ENCODE measurements around the gene CMTM8.

Gene CMTM8

DNA sequence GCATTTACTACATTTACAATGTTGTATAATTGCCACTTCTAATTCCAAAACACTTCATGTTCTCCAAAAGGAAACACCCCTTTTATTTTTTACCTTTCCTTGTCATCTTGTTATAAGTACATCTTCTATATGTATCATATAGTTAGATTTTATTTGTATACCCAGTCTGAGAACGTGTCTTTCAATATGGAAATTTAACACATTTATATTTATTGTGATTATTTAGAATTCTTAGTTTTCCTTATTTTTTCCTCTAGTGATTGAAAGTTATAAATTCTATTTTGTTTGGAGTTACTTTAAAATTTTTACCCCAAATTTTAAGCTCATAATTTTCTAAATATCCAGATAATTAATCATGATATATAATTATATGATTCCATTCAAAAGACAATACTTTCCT is 15.8 kb downstream of the CMTM8 start:
- H3K4me2 ChIP-seq (ENCODE audit: low read length, poor library complexity, severe bottlenecking): no peak overlapping the region
- H4K8ac ChIP-seq (ENCODE audit: low read length): no peak overlapping the region
- no peak overlapping the region for H2AFZ ChIP-seq (ENCODE audit: low read depth, low read length)
- no peak overlapping the region for H3K4me3 ChIP-seq (ENCODE audit: insufficient read depth in 1 of 2, low read depth in 1 of 2, low read length in 2 of 2)
- H3K79me1 ChIP-seq (replicated peaks; ENCODE audit: low read length, poor library complexity, severe bottlenecking): peaks cover 10% of the 10 kb centered on the region
- WGBS: no CpG with 5 or more reads among the region's 1 CpG
- H3K9me3 ChIP-seq (ENCODE audit: control insufficient read depth, low read length): peaks cover 3% of the 10 kb centered on the region
- no peak overlapping the region for H4K91ac ChIP-seq (ENCODE audit: low read length)
- H2BK5ac ChIP-seq (ENCODE audit: low read depth, low read length, poor library complexity, severe bottlenecking): no peak overlapping the region
- H2BK120ac ChIP-seq (ENCODE audit: low read depth, low read length): no peak overlapping the region
- no peak overlapping the region for H2BK15ac ChIP-seq (ENCODE audit: low read depth, poor library complexity, severe bottlenecking)
- no peaks in the 10 kb centered on the region for H3K27me3 ChIP-seq (ENCODE audit: control insufficient read depth in 1 of 2, insufficient read depth in 1 of 2, low read length in 2 of 2)
- H3K27ac ChIP-seq (ENCODE audit: low read length, poor library complexity, severe bottlenecking): no peak overlapping the region
- no peak overlapping the region for H3K14ac ChIP-seq (ENCODE audit: low read length in 2 of 2)
- no peak for DNase-seq
- H2BK12ac ChIP-seq (ENCODE audit: low read length in 2 of 2): no peak overlapping the region
- no peaks in the 10 kb centered on the region for H3K4me1 ChIP-seq (ENCODE audit: control insufficient read depth, insufficient read depth, low read depth, low read length)
- H2AK5ac ChIP-seq (ENCODE audit: low read length, severe bottlenecking): no peak overlapping the region
- H3K18ac ChIP-seq (ENCODE audit: low read depth in 1 of 2, low read length in 2 of 2): no peak overlapping the region
- no peak overlapping the region for H3K9ac ChIP-seq (ENCODE audit: low read length)
- H3K36me3 ChIP-seq (ENCODE audit: control insufficient read depth in 1 of 2, insufficient read depth in 2 of 2, low read depth in 1 of 2, low read length in 2 of 2): no peaks in the 10 kb centered on the region
- H3K4ac ChIP-seq (ENCODE audit: low read depth in 1 of 2, low read length in 2 of 2): no peak overlapping the region
- H3K23ac ChIP-seq (ENCODE audit: low read length in 2 of 2): no peak overlapping the region

DNA sequence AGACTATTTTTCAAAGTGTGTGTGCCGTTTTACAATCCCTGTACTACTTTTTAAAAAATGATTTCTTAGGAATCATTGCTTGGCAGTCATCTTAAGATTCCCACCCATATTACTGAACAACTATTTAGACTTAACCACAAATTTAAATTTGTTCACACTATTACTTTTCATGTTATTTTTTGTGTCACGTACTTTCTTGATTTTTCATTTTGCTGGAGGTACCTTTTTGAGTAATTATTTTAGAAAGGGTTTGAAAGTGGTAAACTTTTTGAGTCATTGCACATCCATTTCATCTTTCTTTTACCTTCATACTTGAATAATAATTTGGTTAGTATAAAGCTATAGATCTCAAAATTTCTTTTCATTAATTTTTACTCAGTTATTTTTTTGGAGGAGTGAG is 16.9 kb downstream of the CMTM8 start:
- H3K23ac ChIP-seq (ENCODE audit: low read length in 2 of 2): no peak overlapping the region
- no peak overlapping the region for H2BK12ac ChIP-seq (ENCODE audit: low read length in 2 of 2)
- no peak for DNase-seq
- H2AFZ ChIP-seq (ENCODE audit: low read depth, low read length): no peak overlapping the region
- no peak overlapping the region for H3K4ac ChIP-seq (ENCODE audit: low read depth in 1 of 2, low read length in 2 of 2)
- H3K27ac ChIP-seq (ENCODE audit: low read length, poor library complexity, severe bottlenecking): no peak overlapping the region
- peaks cover 10% of the 10 kb centered on the region for H3K79me1 ChIP-seq (replicated peaks; ENCODE audit: low read length, poor library complexity, severe bottlenecking)
- no peak overlapping the region for H2AK5ac ChIP-seq (ENCODE audit: low read length, severe bottlenecking)
- WGBS: 95% methylated on average over 1 of the region's 2 CpGs
- no peak overlapping the region for H4K8ac ChIP-seq (ENCODE audit: low read length)
- H3K4me3 ChIP-seq (ENCODE audit: insufficient read depth in 1 of 2, low read depth in 1 of 2, low read length in 2 of 2): no peak overlapping the region
- H3K9ac ChIP-seq (ENCODE audit: low read length): no peak overlapping the region
- H3K4me2 ChIP-seq (ENCODE audit: low read length, poor library complexity, severe bottlenecking): no peak overlapping the region
- H3K14ac ChIP-seq (ENCODE audit: low read length in 2 of 2): no peak overlapping the region
- H2BK5ac ChIP-seq (ENCODE audit: low read depth, low read length, poor library complexity, severe bottlenecking): no peak overlapping the region
- no peak overlapping the region for H2BK120ac ChIP-seq (ENCODE audit: low read depth, low read length)
- H4K91ac ChIP-seq (ENCODE audit: low read length): no peak overlapping the region
- H3K27me3 ChIP-seq (ENCODE audit: control insufficient read depth in 1 of 2, insufficient read depth in 1 of 2, low read length in 2 of 2): no peaks in the 10 kb centered on the region
- no peak overlapping the region for H2BK15ac ChIP-seq (ENCODE audit: low read depth, poor library complexity, severe bottlenecking)
- peaks cover 3% of the 10 kb centered on the region for H3K9me3 ChIP-seq (ENCODE audit: control insufficient read depth, low read length)
- no peak overlapping the region for H3K18ac ChIP-seq (ENCODE audit: low read depth in 1 of 2, low read length in 2 of 2)
- H3K36me3 ChIP-seq (ENCODE audit: control insufficient read depth in 1 of 2, insufficient read depth in 2 of 2, low read depth in 1 of 2, low read length in 2 of 2): no peaks in the 10 kb centered on the region
- no peaks in the 10 kb centered on the region for H3K4me1 ChIP-seq (ENCODE audit: control insufficient read depth, insufficient read depth, low read depth, low read length)

DNA sequence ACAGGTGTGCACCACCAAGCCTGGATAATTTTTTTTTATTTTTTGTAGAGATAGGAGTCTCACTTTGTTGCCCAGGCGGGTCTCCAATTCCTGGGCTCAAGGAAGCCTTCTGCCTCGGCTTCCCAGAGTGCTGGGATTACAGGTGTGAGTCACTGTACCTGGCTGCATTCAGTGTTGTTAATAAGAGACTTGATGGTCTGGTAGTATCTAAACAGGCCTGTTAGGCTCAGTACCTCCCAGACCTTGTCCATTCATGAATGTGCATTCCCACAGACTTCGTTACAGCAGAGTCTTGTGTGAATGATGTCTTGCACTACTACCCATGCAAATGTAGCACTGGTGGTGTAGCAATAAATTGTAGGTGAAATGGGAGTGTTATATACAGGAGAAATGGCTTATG is 17.7 kb downstream of the CMTM8 start:
- Histone ChIP-seq H3K18ac (ENCODE audit: low read depth in 1 of 2, low read length in 2 of 2) (no peak overlapping the region), H2BK15ac (ENCODE audit: low read depth, poor library complexity, severe bottlenecking) (no peak overlapping the region), H3K23ac (ENCODE audit: low read length in 2 of 2) (no peak overlapping the region), H4K91ac (ENCODE audit: low read length) (no peak overlapping the region), H3K9ac (ENCODE audit: low read length) (no peak overlapping the region), H3K79me1 (replicated peaks; ENCODE audit: low read length, poor library complexity, severe bottlenecking) (peaks cover 10% of the 10 kb centered on the region), H4K8ac (ENCODE audit: low read length) (no peak overlapping the region), H3K14ac (ENCODE audit: low read length in 2 of 2) (no peak overlapping the region), H2AFZ (ENCODE audit: low read depth, low read length) (no peak overlapping the region), H3K36me3 (ENCODE audit: control insufficient read depth in 1 of 2, insufficient read depth in 2 of 2, low read depth in 1 of 2, low read length in 2 of 2) (no peaks in the 10 kb centered on the region), H3K4me3 (ENCODE audit: insufficient read depth in 1 of 2, low read depth in 1 of 2, low read length in 2 of 2) (no peak overlapping the region), H3K4me1 (ENCODE audit: control insufficient read depth, insufficient read depth, low read depth, low read length) (no peaks in the 10 kb centered on the region), H2AK5ac (ENCODE audit: low read length, severe bottlenecking) (no peak overlapping the region), H3K4me2 (ENCODE audit: low read length, poor library complexity, severe bottlenecking) (no peak overlapping the region), H2BK12ac (ENCODE audit: low read length in 2 of 2) (no peak overlapping the region), H2BK120ac (ENCODE audit: low read depth, low read length) (no peak overlapping the region), H3K27ac (ENCODE audit: low read length, poor library complexity, severe bottlenecking) (no peak overlapping the region), H3K4ac (ENCODE audit: low read depth in 1 of 2, low read length in 2 of 2) (no peak overlapping the region), H3K9me3 (ENCODE audit: control insufficient read depth, low read length) (peaks cover 3% of the 10 kb centered on the region), H2BK5ac (ENCODE audit: low read depth, low read length, poor library complexity, severe bottlenecking) (no peak overlapping the region), H3K27me3 (ENCODE audit: control insufficient read depth in 1 of 2, insufficient read depth in 1 of 2, low read length in 2 of 2) (no peaks in the 10 kb centered on the region)
- DNase-seq: no peak
- 84% methylated on average over 3 of the region's 3 CpGs for WGBS

DNA sequence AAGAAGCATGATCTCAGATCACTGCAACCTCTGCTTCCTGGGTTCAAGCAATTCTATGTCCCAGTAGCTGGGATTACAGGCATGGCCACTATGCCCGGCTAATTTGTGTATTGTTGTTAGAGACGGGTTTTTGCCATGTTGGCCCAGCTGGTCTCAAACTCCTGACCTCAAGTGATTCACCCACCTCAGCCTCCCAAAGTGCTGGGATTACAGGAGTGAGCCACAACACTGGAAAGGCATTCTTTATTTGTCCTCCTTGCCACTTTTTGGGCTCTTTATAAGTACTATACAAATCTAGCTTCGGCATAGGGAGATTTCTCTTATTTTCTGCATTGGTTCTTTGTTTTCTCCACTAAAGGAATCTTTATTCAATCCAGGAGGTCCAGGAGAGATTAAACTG is 18.6 kb downstream of the CMTM8 start:
- peaks cover 10% of the 10 kb centered on the region for H3K79me1 ChIP-seq (replicated peaks; ENCODE audit: low read length, poor library complexity, severe bottlenecking)
- peaks cover 3% of the 10 kb centered on the region for H3K9me3 ChIP-seq (ENCODE audit: control insufficient read depth, low read length)
- H3K4ac ChIP-seq (ENCODE audit: low read depth in 1 of 2, low read length in 2 of 2): no peak overlapping the region
- no peak for DNase-seq
- no peak overlapping the region for H3K4me2 ChIP-seq (ENCODE audit: low read length, poor library complexity, severe bottlenecking)
- no peaks in the 10 kb centered on the region for H3K36me3 ChIP-seq (ENCODE audit: control insufficient read depth in 1 of 2, insufficient read depth in 2 of 2, low read depth in 1 of 2, low read length in 2 of 2)
- no peaks in the 10 kb centered on the region for H3K4me1 ChIP-seq (ENCODE audit: control insufficient read depth, insufficient read depth, low read depth, low read length)
- H4K8ac ChIP-seq (ENCODE audit: low read length): no peak overlapping the region
- 73% methylated on average over 2 of the region's 3 CpGs for WGBS
- no peak overlapping the region for H3K18ac ChIP-seq (ENCODE audit: low read depth in 1 of 2, low read length in 2 of 2)
- H3K4me3 ChIP-seq (ENCODE audit: insufficient read depth in 1 of 2, low read depth in 1 of 2, low read length in 2 of 2): no peak overlapping the region
- no peak overlapping the region for H2BK120ac ChIP-seq (ENCODE audit: low read depth, low read length)
- H3K9ac ChIP-seq (ENCODE audit: low read length): no peak overlapping the region
- H4K91ac ChIP-seq (ENCODE audit: low read length): no peak overlapping the region
- no peak overlapping the region for H2AFZ ChIP-seq (ENCODE audit: low read depth, low read length)
- no peak overlapping the region for H3K27ac ChIP-seq (ENCODE audit: low read length, poor library complexity, severe bottlenecking)
- no peak overlapping the region for H2BK12ac ChIP-seq (ENCODE audit: low read length in 2 of 2)
- H2BK15ac ChIP-seq (ENCODE audit: low read depth, poor library complexity, severe bottlenecking): no peak overlapping the region
- no peak overlapping the region for H3K14ac ChIP-seq (ENCODE audit: low read length in 2 of 2)
- H2AK5ac ChIP-seq (ENCODE audit: low read length, severe bottlenecking): no peak overlapping the region
- H3K23ac ChIP-seq (ENCODE audit: low read length in 2 of 2): no peak overlapping the region
- no peak overlapping the region for H2BK5ac ChIP-seq (ENCODE audit: low read depth, low read length, poor library complexity, severe bottlenecking)
- H3K27me3 ChIP-seq (ENCODE audit: control insufficient read depth in 1 of 2, insufficient read depth in 1 of 2, low read length in 2 of 2): no peaks in the 10 kb centered on the region
